Measurements from ENCODE around the gene ABHD6. TPM values are rescaled to one million over a fixed set of nuclear protein-coding genes. Genes with fewer than 3 reads are reported as not detected.
A peak's percentile ranks its signal among the peaks of the same experiment; 100 is the strongest.

The ABHD6 gene
- total and polyA plus RNA-seq, 9 of the 15 experiments (the other 6 are each of a cell fraction or from before 2014, with no cell fraction given) = 0.53 to 3.6 (median 2.5) TPM

DNA sequence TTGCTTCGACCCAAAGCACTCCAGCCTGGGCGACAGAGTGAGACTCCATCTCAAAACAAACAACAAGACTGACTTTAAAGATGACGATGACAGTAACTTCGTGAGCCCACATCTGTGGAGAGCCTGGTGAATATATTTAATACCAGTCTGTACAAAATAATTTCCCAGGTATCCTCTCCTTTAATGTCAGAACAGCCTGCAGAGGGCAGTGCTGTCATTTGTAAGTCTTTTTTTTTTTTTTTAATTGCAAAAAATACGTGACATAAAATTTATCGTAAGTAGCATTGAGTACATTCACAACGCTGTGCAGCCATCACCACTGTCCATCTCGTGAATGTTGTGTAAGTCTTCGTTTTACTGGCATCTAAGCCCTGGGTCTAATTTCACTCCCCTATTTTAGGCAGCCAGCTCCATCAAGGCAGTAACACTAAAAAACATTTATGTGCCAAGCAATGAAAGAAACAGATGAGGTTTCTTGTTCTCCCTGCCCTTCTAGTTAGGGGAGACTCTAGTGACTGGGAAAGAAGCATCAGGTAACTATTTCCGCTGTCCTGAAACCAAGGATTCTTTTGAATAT, 70.1 kb downstream of the ABHD6 start:
- in situ Hi-C loops (cut with MboI) = loop anchor here (5.0 to 10.0 kb wide), 2 partner anchors 120 to 303 kb away; partner anchors contain the start of gene FLNB
- 24% methylated on average over 6 of the region's 10 CpGs for WGBS (ENCODE audit: insufficient coverage, low coverage, missing lambda C conversion rate)
- Histone ChIP-seq H3K9me1 (ENCODE audit: control insufficient read depth, insufficient read depth, low read length) (no peaks in the 10 kb centered on the region), H3K27ac (ENCODE audit: extremely low read depth, low read depth, low read length) (peak overlapping the region; percentile 22; the same call in 2 of the 3 replicates), H3K4me2 (ENCODE audit: insufficient read depth, low read length) (peak overlapping the region; percentile 88), H3K4me1 (replicated peaks in 1 of 2; ENCODE audit: control insufficient read depth in 2 of 2, insufficient read depth in 2 of 2, low read length in 2 of 2) (peaks cover 0 to 7% of the 10 kb centered on the region in 2 experiments; a peak in 3 of 5 replicates), H4K20me1 (replicated peaks; ENCODE audit: control insufficient read depth, insufficient read depth, low read length) (peaks cover 8% of the 10 kb centered on the region; the same call in 1 of the 2 replicates), H3K4me3 (peak overlapping the region; percentile 80), H3K9ac (ENCODE audit: insufficient read depth in 1 of 2, low read depth in 2 of 2, low read length in 2 of 2) (peak overlapping the region; percentile 89 to 96; a peak in 3 of 4 replicates), H3K79me2 (ENCODE audit: control insufficient read depth, insufficient read depth, low read length) (peaks cover 43% of the 10 kb centered on the region), H2AFZ (ENCODE audit: low read depth, low read length) (no peak overlapping the region), H3K9me3 (replicated peaks; ENCODE audit: control insufficient read depth, insufficient read depth, low read depth, low read length) (no peaks in the 10 kb centered on the region), H3K27me3 (ENCODE audit: control insufficient read depth in 2 of 2, insufficient read depth in 2 of 2, low read length in 2 of 2) (no peaks in the 10 kb centered on the region), H3K36me3 (ENCODE audit: control insufficient read depth, insufficient read depth, low read length) (peaks cover 46% of the 10 kb centered on the region; the same call in 2 of the 3 replicates)
- DNase-seq (ENCODE audit: extremely low read depth in 1 of 4, low spot score in 3 of 4) (peak in 3 of 4 experiments; percentile 15 to 46 (median 24)), FAIRE-seq (no peak), ATAC-seq (peak; percentile 21; the same call in 1 of the 3 replicates)
- TF ChIP-seq, protein P1, sequence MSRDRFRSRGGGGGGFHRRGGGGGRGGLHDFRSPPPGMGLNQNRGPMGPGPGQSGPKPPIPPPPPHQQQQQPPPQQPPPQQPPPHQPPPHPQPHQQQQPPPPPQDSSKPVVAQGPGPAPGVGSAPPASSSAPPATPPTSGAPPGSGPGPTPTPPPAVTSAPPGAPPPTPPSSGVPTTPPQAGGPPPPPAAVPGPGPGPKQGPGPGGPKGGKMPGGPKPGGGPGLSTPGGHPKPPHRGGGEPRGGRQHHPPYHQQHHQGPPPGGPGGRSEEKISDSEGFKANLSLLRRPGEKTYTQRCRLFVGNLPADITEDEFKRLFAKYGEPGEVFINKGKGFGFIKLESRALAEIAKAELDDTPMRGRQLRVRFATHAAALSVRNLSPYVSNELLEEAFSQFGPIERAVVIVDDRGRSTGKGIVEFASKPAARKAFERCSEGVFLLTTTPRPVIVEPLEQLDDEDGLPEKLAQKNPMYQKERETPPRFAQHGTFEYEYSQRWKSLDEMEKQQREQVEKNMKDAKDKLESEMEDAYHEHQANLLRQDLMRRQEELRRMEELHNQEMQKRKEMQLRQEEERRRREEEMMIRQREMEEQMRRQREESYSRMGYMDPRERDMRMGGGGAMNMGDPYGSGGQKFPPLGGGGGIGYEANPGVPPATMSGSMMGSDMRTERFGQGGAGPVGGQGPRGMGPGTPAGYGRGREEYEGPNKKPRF (IDR thresholded peaks at IDR 0.05; ENCODE audit: low read depth, low read length) = no peak
- peak; percentile 91 for TF ChIP-seq ZNF384 (IDR thresholded peaks at IDR 0.05; ENCODE audit: low read depth, low read length)
- TF ChIP-seq, protein P2, sequence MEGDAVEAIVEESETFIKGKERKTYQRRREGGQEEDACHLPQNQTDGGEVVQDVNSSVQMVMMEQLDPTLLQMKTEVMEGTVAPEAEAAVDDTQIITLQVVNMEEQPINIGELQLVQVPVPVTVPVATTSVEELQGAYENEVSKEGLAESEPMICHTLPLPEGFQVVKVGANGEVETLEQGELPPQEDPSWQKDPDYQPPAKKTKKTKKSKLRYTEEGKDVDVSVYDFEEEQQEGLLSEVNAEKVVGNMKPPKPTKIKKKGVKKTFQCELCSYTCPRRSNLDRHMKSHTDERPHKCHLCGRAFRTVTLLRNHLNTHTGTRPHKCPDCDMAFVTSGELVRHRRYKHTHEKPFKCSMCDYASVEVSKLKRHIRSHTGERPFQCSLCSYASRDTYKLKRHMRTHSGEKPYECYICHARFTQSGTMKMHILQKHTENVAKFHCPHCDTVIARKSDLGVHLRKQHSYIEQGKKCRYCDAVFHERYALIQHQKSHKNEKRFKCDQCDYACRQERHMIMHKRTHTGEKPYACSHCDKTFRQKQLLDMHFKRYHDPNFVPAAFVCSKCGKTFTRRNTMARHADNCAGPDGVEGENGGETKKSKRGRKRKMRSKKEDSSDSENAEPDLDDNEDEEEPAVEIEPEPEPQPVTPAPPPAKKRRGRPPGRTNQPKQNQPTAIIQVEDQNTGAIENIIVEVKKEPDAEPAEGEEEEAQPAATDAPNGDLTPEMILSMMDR (IDR thresholded peaks at IDR 0.05 in 2 of 3, conservative IDR thresholded peaks at IDR 0.05 in 1 of 3; ENCODE audit: insufficient read depth in 2 of 3, low read depth in 1 of 3, low read length in 3 of 3) = peak; percentile 20 to 46 (median 41); a peak in 3 of 6 replicates
- no peak for TF ChIP-seq ESRRB (CRISPR knock-in tag; IDR thresholded peaks at IDR 0.05; ENCODE audit: borderline replicate concordance)
- TF ChIP-seq RAD21 (CRISPR knock-in tag; conservative IDR thresholded peaks at IDR 0.05 in 1 of 2, IDR thresholded peaks at IDR 0.05 in 1 of 2) = peak in 1 of 2 experiments; percentile 14; a peak in 1 of 4 replicates
- intact Hi-C loops (cut with micrococcal nuclease) = loop anchor here (2.0 to 10.0 kb wide), 3 partner anchors 105 to 327 kb away; no protein-coding TSS in a partner anchor
- ChIA-PET POLR2A (interaction anchor here (0.6 to 2.4 kb wide), 5 partner anchors 9 to 184 kb away, joined by 3 to 18 read pairs (median 5); partner anchors contain the start of gene KCTD6), CTCF (ENCODE audit: low intra/inter-chr PET ratio) (interaction anchor here (0.9 to 1.5 kb wide), 2 partner anchors 107 to 225 kb away, joined by 4 to 5 read pairs; no protein-coding TSS in a partner anchor)
- no TSS peak for BruUV-seq (replicated peaks)

All from K562 (cell line).